ENCODE data around the gene PHOX2A.
"Not testable (repeated sequence)": the region's sequence is repeated elsewhere in the genome, so short reads cannot be mapped to it uniquely, and the experiment has no call there.

The PHOX2A gene

DNA sequence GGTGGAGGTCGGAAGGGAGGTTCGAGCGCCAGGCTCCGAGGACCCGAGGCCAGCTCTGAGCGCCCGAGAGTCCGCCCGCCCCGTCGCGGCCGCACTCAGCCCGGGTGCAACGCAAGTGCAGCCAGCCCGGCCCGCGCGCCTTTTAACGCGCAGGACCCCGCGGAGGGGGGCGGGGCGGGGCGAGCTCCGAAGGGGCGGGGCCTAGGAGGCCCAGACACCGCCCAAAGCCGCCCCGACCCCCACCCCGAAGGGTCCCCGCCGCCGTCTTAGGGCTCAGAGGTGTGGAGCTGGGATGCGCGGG is at the start of gene PHOX2A:
PHOX2A (minus strand) TSS at position 117 of the 301 bp plus-strand sequence. CDS start 172 bp downstream, outside the sequence.
- 0 out of 2 replicates have a peak within 1 kb of the TSS, but pooled peaks have one; percentile 15 for H3K4me3 ChIP-seq (ENCODE audit: low read depth, low read length)
- TF ChIP-seq CTCF (IDR thresholded peaks at IDR 0.05; ENCODE audit: insufficient read depth, low read length, missing control alignments), result no peak
- DNase-seq (ENCODE audit: low read depth, low spot score), result no peak
- ChIA-PET CTCF (interaction anchor here (6.8 kb wide), 1 partner anchor 187 kb away, joined by 44 read pairs; no protein-coding TSS in a partner anchor), POLR2A (no interaction called here)

DNA sequence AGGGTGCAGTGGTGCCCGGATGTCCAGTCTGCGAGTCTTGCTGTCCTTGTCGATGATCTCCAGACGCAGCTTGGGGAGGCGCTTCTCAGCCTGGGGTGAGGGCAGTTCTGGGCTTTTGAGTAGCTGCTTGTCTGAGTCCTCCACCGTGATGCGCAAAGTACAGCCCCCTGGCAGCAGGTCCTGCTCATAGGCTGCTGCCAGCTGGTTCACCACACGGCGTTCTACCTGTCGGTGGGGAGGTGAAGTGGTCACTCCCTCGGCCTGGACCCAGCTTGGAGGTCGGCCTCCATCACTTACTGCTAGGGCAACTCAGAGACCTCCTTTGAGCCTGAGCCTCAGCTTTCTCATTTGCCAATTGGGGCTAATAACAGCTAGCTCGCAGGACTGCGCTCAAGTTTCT is 49.4 kb upstream of the PHOX2A start:
- ChIA-PET POLR2A (interaction anchor here (0.6 to 0.7 kb wide), 2 partner anchors 12 to 559 kb away, joined by 3 to 4 read pairs; no protein-coding TSS in a partner anchor), CTCF (interaction anchor here (0.8 to 2.6 kb wide), 3 partner anchors 24 to 121 kb away, joined by 3 to 8 read pairs (median 4); no protein-coding TSS in a partner anchor)
- TF ChIP-seq CTCF (IDR thresholded peaks at IDR 0.05; ENCODE audit: insufficient read depth, low read length, missing control alignments), result no peak
- DNase-seq (ENCODE audit: low read depth, low spot score), result no peak
- H3K4me3 ChIP-seq (ENCODE audit: low read depth, low read length), result no peak overlapping the region

DNA sequence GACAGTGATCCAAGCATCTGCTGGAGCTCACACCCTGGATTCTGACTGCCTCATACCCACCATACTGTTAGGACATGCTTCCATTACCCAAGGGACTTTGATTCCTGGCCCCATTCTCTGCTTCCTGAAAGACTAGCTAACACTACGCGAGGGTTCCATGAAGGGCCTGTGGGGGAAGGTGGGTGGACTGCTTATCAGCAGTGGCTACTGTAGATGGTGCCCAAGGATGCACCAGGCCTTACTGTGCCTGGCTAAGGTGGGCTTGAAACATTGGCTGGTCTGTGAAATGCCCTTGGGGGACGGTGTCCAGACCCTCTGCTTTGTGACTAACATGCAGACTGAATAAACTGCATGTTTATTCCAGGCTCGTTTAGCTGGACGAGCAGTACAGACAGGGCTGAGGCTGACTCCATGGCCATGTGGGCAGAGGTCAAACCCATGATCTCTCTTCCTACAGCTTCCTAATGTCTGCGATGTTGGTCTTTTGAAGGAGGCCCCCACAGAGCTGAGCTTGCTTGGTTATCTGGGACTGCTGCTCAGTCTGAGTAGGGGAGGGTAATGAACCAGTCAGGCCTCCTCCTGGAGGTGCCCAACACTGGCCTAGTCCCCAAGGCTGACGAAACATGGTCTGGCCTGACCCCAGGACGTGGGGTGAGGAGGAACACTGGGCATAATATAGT is 48.3 kb upstream of the PHOX2A start:
- no peak for TF ChIP-seq CTCF (IDR thresholded peaks at IDR 0.05; ENCODE audit: insufficient read depth, low read length, missing control alignments)
- no peak for DNase-seq (ENCODE audit: low read depth, low spot score)
- POLR2A ChIA-PET, result no interaction called here
- CTCF ChIA-PET, result interaction anchor here (0.8 to 0.9 kb wide), 2 partner anchors 23 to 63 kb away, joined by 3 to 4 read pairs; no protein-coding TSS in a partner anchor
- H3K4me3 ChIP-seq (ENCODE audit: low read depth, low read length), result no peak overlapping the region

DNA sequence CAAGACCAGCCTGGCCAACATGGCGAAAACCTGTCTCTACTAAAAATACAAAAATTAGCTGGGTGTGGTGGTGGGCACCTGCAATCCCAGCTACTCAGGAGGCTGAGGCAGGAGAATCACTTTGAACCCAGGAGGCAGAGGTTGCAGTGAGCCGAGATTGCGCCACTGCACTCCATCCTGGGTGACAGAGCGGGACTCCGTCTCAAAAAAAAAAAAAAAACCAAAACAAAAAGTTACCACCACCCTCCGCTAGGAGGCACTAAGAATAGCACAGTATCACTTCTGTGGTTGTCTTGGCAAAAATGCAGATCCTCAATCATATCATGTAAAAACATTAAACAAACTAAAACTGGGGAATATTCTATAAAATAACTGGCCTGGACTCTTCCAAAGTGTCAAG is 46.8 kb upstream of the PHOX2A start:
- DNase-seq (ENCODE audit: low read depth, low spot score); POLR2A ChIA-PET; H3K4me3 ChIP-seq (ENCODE audit: low read depth, low read length): not testable (repeated sequence)
- peak; percentile 28 for TF ChIP-seq CTCF (IDR thresholded peaks at IDR 0.05; ENCODE audit: insufficient read depth, low read length, missing control alignments)
- CTCF ChIA-PET, result interaction anchor here (1.3 to 4.5 kb wide), 4 partner anchors 12 to 140 kb away, joined by 3 to 17 read pairs (median 9); no protein-coding TSS in a partner anchor

DNA sequence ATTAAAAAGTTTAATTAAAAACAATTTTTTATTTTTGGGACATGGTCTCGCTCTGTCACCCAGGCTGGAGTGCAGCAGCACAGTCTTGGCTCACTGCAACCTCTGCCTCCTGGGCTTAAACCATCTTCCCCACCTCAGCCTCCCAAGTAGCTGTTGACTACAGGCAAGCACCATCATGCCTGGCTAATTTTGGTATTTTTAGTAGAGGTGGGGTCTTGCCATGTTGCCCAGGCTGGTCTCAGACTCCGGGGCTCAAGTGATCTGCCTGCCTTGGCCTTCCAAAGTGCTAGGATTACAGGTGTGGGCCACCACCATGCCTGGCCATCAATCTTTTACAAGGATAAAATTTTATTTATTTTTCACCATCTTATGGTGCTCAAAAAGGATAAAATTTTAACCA is 43.3 kb upstream of the PHOX2A start:
- H3K4me3 ChIP-seq (ENCODE audit: low read depth, low read length), result no peak overlapping the region
- CTCF ChIA-PET, result interaction anchor here (1.2 to 4.5 kb wide), 3 partner anchors 8 to 128 kb away, joined by 3 to 17 read pairs (median 4); no protein-coding TSS in a partner anchor
- TF ChIP-seq CTCF (IDR thresholded peaks at IDR 0.05; ENCODE audit: insufficient read depth, low read length, missing control alignments), result no peak
- no peak for DNase-seq (ENCODE audit: low read depth, low spot score)
- POLR2A ChIA-PET, result no interaction called here

DNA sequence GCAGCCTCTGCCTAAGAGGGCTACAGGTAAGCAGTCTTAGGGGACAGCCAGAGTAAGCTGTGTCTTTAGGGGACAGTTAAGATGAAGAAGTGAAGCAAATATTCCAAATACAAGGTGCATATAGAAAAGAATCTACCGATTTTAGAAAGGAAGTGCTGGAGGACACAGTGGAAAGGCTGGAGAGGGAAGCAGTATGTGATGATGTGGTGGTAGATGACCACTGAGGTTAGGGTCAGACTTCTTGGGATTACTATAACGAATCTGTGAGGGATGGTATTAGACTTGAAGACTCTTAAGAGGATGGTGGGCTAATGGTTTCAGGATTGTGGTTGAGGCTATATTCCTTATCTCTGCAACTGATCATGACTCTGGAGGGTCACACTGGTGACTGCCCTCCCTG is 40.0 kb upstream of the PHOX2A start:
- CTCF ChIA-PET, result no interaction called here
- POLR2A ChIA-PET, result no interaction called here
- TF ChIP-seq CTCF (IDR thresholded peaks at IDR 0.05; ENCODE audit: insufficient read depth, low read length, missing control alignments), result no peak
- no peak overlapping the region for H3K4me3 ChIP-seq (ENCODE audit: low read depth, low read length)
- DNase-seq (ENCODE audit: low read depth, low spot score), result no peak
